Esophagus muscularis mucosa (tissue), 4 donors: ENCODE results near the gene DSCAML1. TPM values are rescaled to one million over a fixed set of nuclear protein-coding genes. Genes with fewer than 3 reads are reported as not detected.
A peak's percentile ranks its signal among the peaks of the same experiment; 100 is the strongest.

ENCODE experiments used
- DNase-seq: peaks from one replicate; pipeline ENCODE4 v3.0.0-alpha.2; 2017; ENCODE audit errors: extremely low spot score
- H3K27ac ChIP-seq, 4 donors: fragments of 200-600 bp; sonication (generic); replicated peaks in 1 of 4; 1 replicate in 3 of 4; 2 replicates in 1 of 4; pipeline ENCODE4 v1.5.1; 2016 to 2019; ENCODE audit warnings: mild to moderate bottlenecking in 1 of 4
- H3K27me3 ChIP-seq, 4 donors: fragments of 200-600 bp; sonication (generic); one replicate each; pipeline versions ENCODE4 v1.5.1 to v1.6.0; 2016 to 2019
- H3K36me3 ChIP-seq, 4 donors: fragments of 200-600 bp; sonication (generic); one replicate each; pipeline ENCODE4 v1.5.1; 2016 to 2019
- H3K4me1 ChIP-seq, 4 donors: fragments of 200-600 bp; sonication (generic); one replicate each; pipeline ENCODE4 v1.5.1; 2016 to 2019
- H3K4me3 ChIP-seq, 4 donors: fragments of 200-600 bp; sonication (generic); 1 replicate in 2 of 4; 2 replicates in 2 of 4; pipeline ENCODE4 v1.5.1; 2016 to 2019; ENCODE audit warnings: mild to moderate bottlenecking in 4 of 4, moderate library complexity in 1 of 4
- H3K9me3 ChIP-seq, 4 donors: fragments of 200-600 bp; sonication (generic); 1 replicate in 3 of 4; 2 replicates in 1 of 4; pipeline ENCODE4 v1.5.1; 2016 to 2019
- EP300 ChIP-seq: sonication (generic); formaldehyde crosslinking; IDR thresholded peaks from one replicate; pipeline ENCODE4 v1.6.1; 2017; ENCODE audit warnings: antibody characterized with exemption
- POLR2A ChIP-seq: fragments of 450-650 bp; IDR thresholded peaks from one replicate; pipeline ENCODE4 v1.6.1; 2017; ENCODE audit warnings: antibody characterized with exemption, moderate library complexity, mild to moderate bottlenecking, low read depth
- POLR2AphosphoS5 ChIP-seq, 2 donors: sonication (generic); formaldehyde crosslinking; IDR thresholded peaks; one replicate each; pipeline ENCODE4 v1.6.1; 2017; ENCODE audit warnings: antibody characterized with exemption in 2 of 2
- WGBS: methylation state at CpG from one replicate; pipeline ENCODE4 v1.1.5; 2018; 5-methylcytosine and 5-hydroxymethylcytosine counted together
- intact Hi-C: fragments of 100-400 bp; cut with DNase I; formaldehyde crosslinking; loops from one replicate; pipeline ENCODE4 v1.15.1; 2023
- total RNA-seq, 4 donors: library from RNA; depleted of rRNA; stranded (reverse); fragments of >200 nt; gene quantifications; one replicate each; pipeline versions ENCODE4 v1.1.0 to v1.2.1, GENCODE V29; 2016
- TF ChIP-seq, protein P1 (sequence below), 3 experiments: fragments of 200-600 bp in 2 of 3; fragments of 450-650 bp in 1 of 3; sonication (generic) in 2 of 3; IDR thresholded peaks; one replicate each; pipeline ENCODE4 v1.5.1; 2017 to 2019; ENCODE audit warnings: antibody characterized with exemption in 3 of 3, mild to moderate bottlenecking in 2 of 3, moderate library complexity in 1 of 3

The DSCAML1 gene
- total RNA-seq, 4 donors from 2014 or later: 0.50 to 5.8 (median 1.2) TPM

GRCh38 chr11:117799634-117800033, 2.6 kb upstream of the DSCAML1 start:
- WGBS: 81% methylated on average over 5 of the region's 5 CpGs
- peaks cover 0 to 48% (median 26%) of the 10 kb centered on the region in 4 donors for H3K27me3 ChIP-seq
- H3K9me3 ChIP-seq: no peaks in the 10 kb centered on the region
- DNase-seq: no peak
- intact Hi-C loops: loop anchor here (10.0 kb wide), 1 partner anchor 145 kb away; no protein-coding TSS in a partner anchor
- H3K4me1 ChIP-seq: peaks cover 17 to 28% (median 26%) of the 10 kb centered on the region in 4 donors
- no peak overlapping the region for H3K4me3 ChIP-seq
- no peak overlapping the region for H3K27ac ChIP-seq
- H3K36me3 ChIP-seq: no peaks in the 10 kb centered on the region
- TF ChIP-seq, protein P1, sequence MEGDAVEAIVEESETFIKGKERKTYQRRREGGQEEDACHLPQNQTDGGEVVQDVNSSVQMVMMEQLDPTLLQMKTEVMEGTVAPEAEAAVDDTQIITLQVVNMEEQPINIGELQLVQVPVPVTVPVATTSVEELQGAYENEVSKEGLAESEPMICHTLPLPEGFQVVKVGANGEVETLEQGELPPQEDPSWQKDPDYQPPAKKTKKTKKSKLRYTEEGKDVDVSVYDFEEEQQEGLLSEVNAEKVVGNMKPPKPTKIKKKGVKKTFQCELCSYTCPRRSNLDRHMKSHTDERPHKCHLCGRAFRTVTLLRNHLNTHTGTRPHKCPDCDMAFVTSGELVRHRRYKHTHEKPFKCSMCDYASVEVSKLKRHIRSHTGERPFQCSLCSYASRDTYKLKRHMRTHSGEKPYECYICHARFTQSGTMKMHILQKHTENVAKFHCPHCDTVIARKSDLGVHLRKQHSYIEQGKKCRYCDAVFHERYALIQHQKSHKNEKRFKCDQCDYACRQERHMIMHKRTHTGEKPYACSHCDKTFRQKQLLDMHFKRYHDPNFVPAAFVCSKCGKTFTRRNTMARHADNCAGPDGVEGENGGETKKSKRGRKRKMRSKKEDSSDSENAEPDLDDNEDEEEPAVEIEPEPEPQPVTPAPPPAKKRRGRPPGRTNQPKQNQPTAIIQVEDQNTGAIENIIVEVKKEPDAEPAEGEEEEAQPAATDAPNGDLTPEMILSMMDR (IDR thresholded peaks at IDR 0.05): no peak
- no peak for TF ChIP-seq EP300
- TF ChIP-seq POLR2A: no peak
- no peak for TF ChIP-seq POLR2AphosphoS5 (IDR thresholded peaks at IDR 0.05)

DNA sequence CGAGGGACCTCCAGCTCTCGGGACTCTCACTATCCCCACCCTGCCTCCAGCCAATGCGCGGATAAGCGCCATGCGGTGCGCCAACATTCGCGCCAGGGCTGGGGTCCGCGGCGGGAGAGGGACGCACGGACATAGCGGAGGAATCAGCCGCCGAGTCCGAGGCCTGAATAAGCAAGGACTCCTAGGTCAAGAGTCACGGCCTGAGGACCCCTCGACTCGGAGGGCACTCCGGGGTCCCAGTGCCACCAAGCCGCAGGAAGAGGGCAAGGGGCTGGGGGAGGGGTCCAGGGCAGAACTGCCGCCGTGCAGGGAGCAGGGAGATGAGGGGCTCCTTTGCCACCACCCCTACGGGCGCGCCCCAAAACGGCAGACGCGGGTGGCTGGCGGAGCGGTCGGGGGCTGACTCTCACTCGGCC, 552 bp downstream of the DSCAML1 start:
- no CpG with 5 or more reads among the region's 35 CpGs for WGBS
- DNase-seq: no peak
- Histone ChIP-seq H3K4me1 (peaks cover 17 to 28% (median 26%) of the 10 kb centered on the region in 4 donors), H3K36me3 (no peaks in the 10 kb centered on the region), H3K4me3 (peak overlapping the region; percentile 42 to 55 (median 45)), H3K9me3 (no peaks in the 10 kb centered on the region), H3K27me3 (peaks cover 0 to 76% (median 33%) of the 10 kb centered on the region in 4 donors), H3K27ac (no peak overlapping the region)
- TF ChIP-seq EP300: no peak
- no peak for TF ChIP-seq POLR2A
- no peak for TF ChIP-seq POLR2AphosphoS5 (IDR thresholded peaks at IDR 0.05)
- TF ChIP-seq, protein P1 (IDR thresholded peaks at IDR 0.05): no peak
- intact Hi-C loops: no loop called here

GRCh38 chr11:117795638-117796455, 1.2 kb downstream of the DSCAML1 start:
- 23% methylated on average over 10 of the region's 53 CpGs for WGBS
- H3K36me3 ChIP-seq: no peaks in the 10 kb centered on the region
- TF ChIP-seq EP300: no peak
- no peak for TF ChIP-seq POLR2AphosphoS5 (IDR thresholded peaks at IDR 0.05)
- TF ChIP-seq POLR2A: no peak
- TF ChIP-seq, protein P1 (IDR thresholded peaks at IDR 0.05): no peak
- peaks cover 17 to 28% (median 26%) of the 10 kb centered on the region in 4 donors for H3K4me1 ChIP-seq
- H3K27ac ChIP-seq: no peak overlapping the region
- no peaks in the 10 kb centered on the region for H3K9me3 ChIP-seq
- no peak for DNase-seq
- intact Hi-C loops: no loop called here
- H3K4me3 ChIP-seq: peak overlapping the region; percentile 42 to 55 (median 45)
- H3K27me3 ChIP-seq: peaks cover 0 to 76% (median 33%) of the 10 kb centered on the region in 4 donors

DNA sequence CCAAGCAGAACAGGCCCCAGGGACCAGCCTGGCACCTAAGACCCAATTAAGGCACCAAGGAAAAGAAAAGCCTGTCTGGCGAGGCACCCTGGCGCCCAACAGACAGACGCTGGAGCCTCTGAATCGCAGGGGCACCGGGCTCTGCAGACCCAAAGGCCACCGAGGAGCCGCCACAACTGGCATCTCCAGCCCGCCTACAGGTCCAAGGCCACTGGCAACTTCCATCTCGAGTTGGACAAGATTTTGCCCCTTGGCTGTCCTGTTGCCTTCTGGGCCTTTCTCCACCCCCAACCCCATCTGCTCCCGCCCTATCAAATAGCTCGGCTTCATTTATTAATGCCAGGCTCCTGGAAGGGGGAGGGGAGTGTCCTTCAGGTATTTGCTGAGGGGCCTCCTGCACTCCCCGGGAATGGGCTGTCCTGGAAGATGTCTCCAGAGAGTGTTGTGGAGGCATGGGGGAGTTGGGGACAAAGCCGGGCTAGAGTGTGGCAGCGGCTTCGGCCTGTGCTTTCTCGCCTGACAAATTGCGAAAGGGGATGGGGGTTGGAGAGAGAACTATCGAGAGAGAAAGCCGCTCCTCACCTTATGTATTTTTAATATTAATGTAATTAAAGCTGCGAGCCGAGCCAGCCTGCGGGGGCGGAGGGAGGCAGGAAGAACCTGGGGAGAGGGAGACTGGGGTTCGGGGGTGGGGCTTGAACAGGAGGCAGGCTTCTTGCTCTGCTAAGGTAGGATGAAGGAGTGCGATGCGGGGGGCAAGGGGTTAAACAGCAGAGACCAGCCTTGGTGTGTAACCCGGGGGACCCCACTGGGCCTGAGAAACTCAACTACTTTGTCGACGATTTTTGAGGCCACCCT, 2.0 kb downstream of the DSCAML1 start:
- Histone ChIP-seq H3K4me1 (peaks cover 17 to 28% (median 26%) of the 10 kb centered on the region in 4 donors), H3K4me3 (no peak overlapping the region), H3K9me3 (no peaks in the 10 kb centered on the region), H3K36me3 (no peaks in the 10 kb centered on the region), H3K27me3 (peaks cover 0 to 76% (median 33%) of the 10 kb centered on the region in 4 donors), H3K27ac (no peak overlapping the region)
- 34% methylated on average over 21 of the region's 29 CpGs for WGBS
- no peak for DNase-seq
- TF ChIP-seq POLR2A (no peak), EP300 (no peak), POLR2AphosphoS5 (IDR thresholded peaks at IDR 0.05) (no peak)
- TF ChIP-seq, protein P1 (IDR thresholded peaks at IDR 0.05): no peak
- intact Hi-C loops: no loop called here
